GM18505 (cell line): ENCODE measurements around the gene IGFBP3.

Experiments
- ATAC-seq: cut with Tn5 transposase; IDR thresholded peaks from one replicate; pipeline ENCODE4 v1.9.1; 2021; ENCODE audit not compliant: unreplicated experiment
- POLR2A ChIP-seq: IDR thresholded peaks from 4 replicates; pipeline ENCODE4 v1.6.1; 2011; ENCODE audit warnings: borderline replicate concordance; ENCODE audit not compliant: insufficient read depth, insufficient read length; ENCODE audit errors: extremely low read depth

IGFBP3 gene

GRCh38 chr7:45892407-45893035, 28.6 kb downstream of the IGFBP3 start:
- TF ChIP-seq POLR2A: no peak
- no peak for ATAC-seq

- TF ChIP-seq POLR2A: no peak
- ATAC-seq: no peak
Observed at GRCh38 chr7:45891462-45892402, 29.3 kb downstream of the IGFBP3 start.

- no peak for ATAC-seq
- no peak for TF ChIP-seq POLR2A
Observed at GRCh38 chr7:45890902-45891461, 30.1 kb downstream of the IGFBP3 start.

GRCh38 chr7:45890125-45890901, 30.8 kb downstream of the IGFBP3 start:
- no peak for TF ChIP-seq POLR2A
- ATAC-seq: no peak

- TF ChIP-seq POLR2A: no peak
Observed at GRCh38 chr7:45889367-45890067, 31.6 kb downstream of the IGFBP3 start.

GRCh38 chr7:45888993-45889366, 32.1 kb downstream of the IGFBP3 start:
- TF ChIP-seq POLR2A: no peak
- ATAC-seq: no peak

More at GRCh38 chr7:45889367-45890067, 31.6 kb downstream of the IGFBP3 start:
- ATAC-seq: no peak

GRCh38 chr7:45888185-45888992, 32.7 kb downstream of the IGFBP3 start, which contains the start of gene IGFBP1:
Gene IGFBP1 (plus strand): TSS chr7:45888488. CDS start chr7:45888653, 165 bp downstream.
- no peak for ATAC-seq
- TF ChIP-seq POLR2A: no peak

- ATAC-seq: no peak
- no peak for TF ChIP-seq POLR2A
Observed at GRCh38 chr7:45886931-45887667, 34.0 kb downstream of the IGFBP3 start.

- no peak for ATAC-seq
- TF ChIP-seq POLR2A: no peak
Observed at GRCh38 chr7:45885264-45885882, 35.7 kb downstream of the IGFBP3 start.

GRCh38 chr7:45884136-45884535, 36.9 kb downstream of the IGFBP3 start:
- no peak for TF ChIP-seq POLR2A
- no peak for ATAC-seq

- TF ChIP-seq POLR2A: no peak
- no peak for ATAC-seq
Observed at GRCh38 chr7:45882465-45882810, 38.6 kb downstream of the IGFBP3 start.

- ATAC-seq: no peak
- TF ChIP-seq POLR2A: no peak
Observed at GRCh38 chr7:45881759-45882464, 39.2 kb downstream of the IGFBP3 start.
